HepG2 (cell line): ENCODE measurements around the gene GPX2.

Source experiments
- FIP1L1 ChIP-seq: fragments of 200-400 bp; formaldehyde crosslinking; IDR thresholded peaks from 2 replicates; pipeline ENCODE4 v1.6.1; 2018; ENCODE audit warnings: low read depth, mild to moderate bottlenecking, low read length, moderate library complexity, borderline replicate concordance; ENCODE audit not compliant: insufficient read depth
- MAFK ChIP-seq, 2 experiments: IDR thresholded peaks in 1 of 2; conservative IDR thresholded peaks in 1 of 2; 2 replicates each; pipeline ENCODE4 v1.6.1; 2011; ENCODE audit warnings: improper control_type of control experiment in 2 of 2, low read length in 2 of 2
- MAZ ChIP-seq, 2 experiments: sonication (generic) in 1 of 2; formaldehyde crosslinking in 1 of 2; IDR thresholded peaks; 2 replicates each; pipeline versions ENCODE4 v1.5.0 to v1.6.1; 2012 to 2020; ENCODE audit warnings: low read depth in 2 of 2, mild to moderate bottlenecking in 2 of 2, borderline replicate concordance in 1 of 2, improper control_type of control experiment in 1 of 2, low read length in 1 of 2, missing genetic modification reagents in 1 of 2, moderate library complexity in 1 of 2
- NFATC3 ChIP-seq: sonication (generic); formaldehyde crosslinking; IDR thresholded peaks from 2 replicates; pipeline ENCODE4 v1.5.1; 2020; ENCODE audit warnings: mild to moderate bottlenecking, missing genetic modification reagents
- NR2F2 ChIP-seq: IDR thresholded peaks from 2 replicates; pipeline ENCODE4 v1.6.1; 2012; ENCODE audit warnings: low read depth, inconsistent platforms, borderline replicate concordance
- POLR2A ChIP-seq, 2 experiments: IDR thresholded peaks; 2 replicates each; pipeline ENCODE4 v1.6.1; 2011; ENCODE audit warnings: low read depth in 2 of 2, low read length in 2 of 2, mild to moderate bottlenecking in 1 of 2, moderate library complexity in 1 of 2; ENCODE audit not compliant: insufficient read depth in 1 of 2
- RAD51 ChIP-seq: fragments of 450-650 bp; IDR thresholded peaks from 2 replicates; pipeline ENCODE4 v1.6.1; 2016; ENCODE audit warnings: borderline replicate concordance
- SMYD3 ChIP-seq: sonication (generic); formaldehyde crosslinking; IDR thresholded peaks from 2 replicates; pipeline ENCODE4 v1.8.1; 2023; ENCODE audit warnings: mild to moderate bottlenecking, missing genetic modification reagents
- TBL1XR1 ChIP-seq: fragments of 150-350 bp; IDR thresholded peaks from 2 replicates; pipeline ENCODE4 v1.6.1; 2014; ENCODE audit warnings: borderline replicate concordance, low read length; ENCODE audit not compliant: partially characterized antibody
- ZBTB21 ChIP-seq: sonication (generic); formaldehyde crosslinking; IDR thresholded peaks from 2 replicates; pipeline ENCODE4 v1.4.0; 2020; ENCODE audit warnings: missing genetic modification reagents
- TF ChIP-seq, protein P1 (sequence below): sonication (generic); formaldehyde crosslinking; IDR thresholded peaks from 2 replicates; pipeline ENCODE4 v1.4.0; 2020; ENCODE audit warnings: missing genetic modification reagents
- TF ChIP-seq, protein P2 (sequence below): IDR thresholded peaks from 2 replicates; pipeline ENCODE4 v1.6.1; 2012; ENCODE audit warnings: inconsistent platforms

DNA sequence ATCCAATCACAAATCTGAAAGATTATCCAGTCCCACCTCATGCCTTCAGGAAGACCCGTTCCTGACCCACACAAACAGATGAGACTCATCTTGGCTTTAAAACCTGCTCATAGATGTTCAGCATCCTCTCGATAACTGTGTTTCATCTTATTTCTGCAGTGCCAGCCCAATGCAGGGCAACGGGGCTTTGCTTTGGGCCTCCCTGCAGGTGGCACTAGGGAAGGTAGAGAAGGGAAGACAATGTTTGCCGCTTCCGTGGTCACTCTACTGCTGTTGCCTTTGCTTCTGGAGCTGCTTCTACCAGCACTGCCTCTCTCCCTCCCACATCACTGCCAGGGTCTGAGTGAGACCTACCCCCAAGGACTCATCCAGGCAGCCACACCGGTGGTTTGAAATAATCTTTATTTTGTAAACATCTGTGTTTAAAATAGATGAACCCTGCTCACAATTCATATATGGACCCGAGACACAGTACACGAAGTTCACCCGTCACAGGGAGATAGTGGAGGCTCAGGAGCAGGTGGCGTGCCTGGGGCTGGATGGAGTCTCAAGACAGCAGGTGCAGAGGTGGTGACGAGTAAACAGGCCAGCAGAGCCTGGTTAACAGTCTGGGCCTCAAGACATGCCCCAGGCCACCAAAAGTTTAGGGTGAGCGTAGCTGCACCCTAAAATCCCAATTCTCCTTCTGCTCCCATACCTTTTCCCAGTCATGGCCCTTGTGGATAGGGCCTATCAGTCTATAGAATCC lies 3.1 kb upstream of the GPX2 start:
- no peak for TF ChIP-seq ZBTB21
- no peak for TF ChIP-seq NR2F2
- no peak for TF ChIP-seq MAZ (IDR thresholded peaks at IDR 0.05; ENCODE audit: borderline replicate concordance, low read depth, low read length)
- no peak for TF ChIP-seq MAZ (CRISPR knock-in tag; IDR thresholded peaks at IDR 0.05; ENCODE audit: low read depth)
- TF ChIP-seq MAFK (conservative IDR thresholded peaks at IDR 0.05 in 1 of 2, IDR thresholded peaks at IDR 0.05 in 1 of 2; ENCODE audit: low read length in 2 of 2): no peak
- no peak for TF ChIP-seq POLR2A (IDR thresholded peaks at IDR 0.05; ENCODE audit: insufficient read depth in 1 of 2, low read depth in 2 of 2, low read length in 2 of 2)
- TF ChIP-seq FIP1L1: no peak
- no peak for TF ChIP-seq NFATC3 (CRISPR knock-in tag)
- no peak for TF ChIP-seq RAD51
- no peak for TF ChIP-seq TBL1XR1
- TF ChIP-seq SMYD3 (CRISPR knock-in tag): no peak
- TF ChIP-seq, protein P1, sequence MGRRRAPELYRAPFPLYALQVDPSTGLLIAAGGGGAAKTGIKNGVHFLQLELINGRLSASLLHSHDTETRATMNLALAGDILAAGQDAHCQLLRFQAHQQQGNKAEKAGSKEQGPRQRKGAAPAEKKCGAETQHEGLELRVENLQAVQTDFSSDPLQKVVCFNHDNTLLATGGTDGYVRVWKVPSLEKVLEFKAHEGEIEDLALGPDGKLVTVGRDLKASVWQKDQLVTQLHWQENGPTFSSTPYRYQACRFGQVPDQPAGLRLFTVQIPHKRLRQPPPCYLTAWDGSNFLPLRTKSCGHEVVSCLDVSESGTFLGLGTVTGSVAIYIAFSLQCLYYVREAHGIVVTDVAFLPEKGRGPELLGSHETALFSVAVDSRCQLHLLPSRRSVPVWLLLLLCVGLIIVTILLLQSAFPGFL (CRISPR knock-in tag): no peak
- TF ChIP-seq, protein P2, sequence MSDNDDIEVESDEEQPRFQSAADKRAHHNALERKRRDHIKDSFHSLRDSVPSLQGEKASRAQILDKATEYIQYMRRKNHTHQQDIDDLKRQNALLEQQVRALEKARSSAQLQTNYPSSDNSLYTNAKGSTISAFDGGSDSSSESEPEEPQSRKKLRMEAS: no peak
